Pericardium fibroblast (primary cell): ENCODE measurements around the gene MGARP. TPM values are rescaled to one million over a fixed set of nuclear protein-coding genes. Genes with fewer than 3 reads are reported as not detected.

ENCODE experiments used
- total RNA-seq: library from RNA; depleted of rRNA; stranded (reverse); fragments of >200 nt; gene quantifications from 2 replicates; pipeline ENCODE4 v1.2.3, GENCODE V29; 2015

MGARP gene
- total RNA-seq, result 16.0 and 40.5 TPM in 2 replicates

DNA sequence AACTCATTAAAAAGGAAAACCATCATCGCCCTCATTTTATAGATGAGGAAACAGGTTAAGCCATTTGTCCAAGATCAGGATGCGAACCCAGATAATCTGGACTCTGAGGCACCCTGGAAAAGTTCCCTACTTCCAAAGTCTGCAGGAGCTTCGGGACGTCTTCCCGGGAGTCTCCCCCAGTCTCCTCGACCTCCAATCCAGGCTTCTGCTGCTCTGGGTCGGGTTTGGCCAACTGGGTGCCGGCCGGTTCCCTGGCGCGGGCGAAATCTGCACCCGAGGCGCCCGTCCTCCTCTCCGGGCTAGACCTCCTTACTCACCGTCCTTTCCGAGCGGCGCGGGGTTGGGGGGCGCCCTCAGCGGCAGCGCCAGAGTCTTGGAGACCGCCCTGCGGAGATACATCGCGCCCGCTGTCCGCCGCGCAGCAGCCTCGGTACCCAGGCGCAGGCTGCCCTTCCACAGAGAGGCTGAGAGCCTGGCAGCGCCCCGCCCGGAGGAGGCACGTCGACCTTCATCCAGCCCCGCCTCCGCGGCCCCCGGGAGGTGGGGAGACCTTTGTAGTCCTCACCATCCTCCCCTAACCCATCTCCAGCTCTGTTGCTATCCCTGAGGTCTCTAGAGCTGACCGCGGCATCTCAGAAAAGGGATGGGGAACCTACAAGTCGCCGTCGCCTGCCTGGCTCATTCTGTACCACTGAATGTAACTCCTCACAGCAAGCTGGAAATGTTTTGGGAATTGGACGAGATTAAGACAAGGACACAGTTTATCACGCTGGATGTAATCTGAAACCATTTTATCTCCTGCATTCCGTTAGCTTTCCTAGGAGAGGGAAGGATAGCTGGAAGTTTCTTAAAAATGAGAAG lies at the start of gene MGARP:
TSS of gene MGARP (minus strand) at position 466 of the 861 bp plus-strand sequence. CDS start at position 399, 67 bp downstream.

DNA sequence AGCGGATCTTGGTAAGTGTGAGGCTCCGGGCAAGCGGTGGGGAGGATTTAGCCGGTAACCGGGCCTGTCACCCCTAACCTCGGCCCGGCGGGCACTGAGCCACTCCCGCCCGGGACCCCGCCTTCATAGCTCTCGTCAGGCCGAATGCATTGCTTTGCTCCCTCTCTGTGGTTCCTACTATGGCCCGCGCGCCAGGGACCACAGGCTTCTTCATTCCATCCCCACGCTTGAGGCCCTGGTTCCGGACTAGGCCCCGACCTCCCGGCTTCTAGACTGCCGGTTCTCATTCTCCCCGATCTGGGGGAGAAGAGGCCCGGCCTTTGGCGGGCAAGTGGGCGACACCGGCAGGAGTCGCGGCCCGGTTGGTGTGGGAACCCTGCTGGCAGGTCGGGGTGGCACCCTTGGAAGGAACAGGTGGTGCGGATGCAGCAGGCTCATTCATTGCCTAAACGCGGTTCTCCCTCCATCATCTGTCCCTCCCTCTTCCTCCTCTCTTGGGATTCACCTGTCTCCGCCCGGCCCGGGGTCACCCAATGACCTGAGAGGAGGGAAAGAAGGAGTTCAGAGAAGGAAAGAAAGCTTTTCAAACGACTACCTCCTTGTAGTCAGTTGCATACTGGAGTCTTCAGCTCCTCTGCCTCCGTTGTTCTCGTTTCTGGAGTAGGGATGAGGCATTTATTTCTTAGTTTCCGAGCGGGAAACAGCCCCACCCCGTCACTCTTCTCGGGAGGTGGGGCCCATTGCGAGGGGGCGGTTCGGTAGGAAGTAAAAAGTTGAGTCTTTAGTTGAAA lies 22.0 kb upstream of the MGARP start, which contains the start of gene NDUFC1:
TSS of gene NDUFC1 (minus strand) at position 657 of the 791 bp plus-strand sequence. CDS start 6,679 bp downstream, outside the sequence.

DNA sequence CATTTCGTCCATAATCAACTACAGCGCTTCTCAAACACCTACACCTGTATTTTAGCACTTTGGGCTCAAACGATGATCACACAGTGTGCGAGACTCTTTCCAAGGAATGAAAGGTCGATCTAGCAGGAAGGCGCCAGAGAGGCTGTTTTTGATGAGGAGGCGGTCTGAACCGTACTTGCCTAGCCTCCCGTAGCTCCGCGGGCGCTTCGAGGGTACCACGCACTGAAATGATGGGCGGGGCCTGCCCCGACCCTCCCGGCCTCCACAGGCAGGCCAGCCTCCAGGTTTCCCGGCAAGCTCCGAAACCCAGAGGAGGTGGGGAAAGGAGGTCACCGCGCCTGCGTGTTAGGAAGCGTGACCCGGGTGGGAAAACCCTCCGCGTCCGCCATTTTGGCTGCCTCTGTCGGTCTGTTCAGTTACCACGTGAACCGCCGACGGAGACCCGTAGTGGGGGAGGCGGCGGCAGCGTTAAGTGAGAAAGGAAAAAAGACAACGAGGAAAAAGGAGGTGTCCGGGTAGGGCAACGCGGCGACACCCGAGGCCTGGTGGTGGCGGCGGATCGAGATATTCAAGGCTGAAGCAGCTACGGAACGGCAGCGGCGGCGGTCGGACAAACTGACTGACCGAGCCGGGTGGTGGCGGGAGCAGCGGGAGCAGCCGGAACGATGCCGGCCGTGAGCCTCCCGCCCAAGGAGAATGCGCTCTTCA lies 21.2 kb upstream of the MGARP start, which contains the start of gene NAA15:
TSS of gene NAA15 (plus strand) at position 393 of the 708 bp plus-strand sequence. CDS start at position 666, 273 bp downstream.

Other genes starting within 250 kb of the MGARP start
- gene ELF2, start 103.0 kb downstream of the MGARP start, total RNA-seq, result 29.6 and 35.6 TPM in 2 replicates
- gene NAA15, start 21.3 kb upstream of the MGARP start, total RNA-seq, result 16.7 and 22.6 TPM in 2 replicates
- gene NDUFC1, start 22.3 kb upstream of the MGARP start, total RNA-seq, result 23.3 and 29.4 TPM in 2 replicates
- gene RAB33B, start 173.9 kb upstream of the MGARP start, total RNA-seq, result 5.3 and 6.1 TPM in 2 replicates